ENCODE data around the gene TCF7L2.

DNA sequence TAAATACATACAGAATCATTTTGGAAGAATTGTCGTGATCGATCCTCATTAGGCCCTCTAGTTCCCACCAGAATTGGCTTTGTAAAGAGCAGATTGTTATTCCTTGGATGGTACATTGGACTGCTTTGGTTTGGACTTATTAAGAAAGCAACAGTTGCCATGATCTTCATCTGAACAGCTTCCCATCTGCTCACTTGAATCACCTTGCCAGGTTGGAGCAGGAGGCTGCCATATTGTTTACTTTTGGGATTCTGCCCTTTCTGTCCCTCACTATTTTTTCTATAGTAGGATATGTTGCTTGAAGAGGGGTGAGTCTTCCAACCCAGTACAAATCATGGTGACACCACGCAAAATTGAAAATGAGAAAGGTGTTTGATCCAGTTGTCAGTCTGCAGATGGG lies 199.6 kb downstream of the TCF7L2 start:
- TF ChIP-seq, protein P1, sequence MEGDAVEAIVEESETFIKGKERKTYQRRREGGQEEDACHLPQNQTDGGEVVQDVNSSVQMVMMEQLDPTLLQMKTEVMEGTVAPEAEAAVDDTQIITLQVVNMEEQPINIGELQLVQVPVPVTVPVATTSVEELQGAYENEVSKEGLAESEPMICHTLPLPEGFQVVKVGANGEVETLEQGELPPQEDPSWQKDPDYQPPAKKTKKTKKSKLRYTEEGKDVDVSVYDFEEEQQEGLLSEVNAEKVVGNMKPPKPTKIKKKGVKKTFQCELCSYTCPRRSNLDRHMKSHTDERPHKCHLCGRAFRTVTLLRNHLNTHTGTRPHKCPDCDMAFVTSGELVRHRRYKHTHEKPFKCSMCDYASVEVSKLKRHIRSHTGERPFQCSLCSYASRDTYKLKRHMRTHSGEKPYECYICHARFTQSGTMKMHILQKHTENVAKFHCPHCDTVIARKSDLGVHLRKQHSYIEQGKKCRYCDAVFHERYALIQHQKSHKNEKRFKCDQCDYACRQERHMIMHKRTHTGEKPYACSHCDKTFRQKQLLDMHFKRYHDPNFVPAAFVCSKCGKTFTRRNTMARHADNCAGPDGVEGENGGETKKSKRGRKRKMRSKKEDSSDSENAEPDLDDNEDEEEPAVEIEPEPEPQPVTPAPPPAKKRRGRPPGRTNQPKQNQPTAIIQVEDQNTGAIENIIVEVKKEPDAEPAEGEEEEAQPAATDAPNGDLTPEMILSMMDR (IDR thresholded peaks at IDR 0.05), result no peak
- TF ChIP-seq POLR2A (IDR thresholded peaks at IDR 0.05), result no peak

Measured in tibial nerve (tissue), 3 donors.